HG03108 (cell line): ENCODE data around the gene CDK18.

Experiments
- ATAC-seq: cut with Tn5 transposase; IDR thresholded peaks from one replicate; pipeline ENCODE4 v1.9.1; 2021; ENCODE audit warnings: moderate library complexity; ENCODE audit not compliant: unreplicated experiment

CDK18 gene

GRCh38 chr1:205502111-205502810, 2.2 kb upstream of the CDK18 start:
- ATAC-seq = no peak

GRCh38 chr1:205502992-205503391, 1.5 kb upstream of the CDK18 start:
- ATAC-seq = no peak

- no peak for ATAC-seq
Observed at GRCh38 chr1:205505076-205505729, 734 bp downstream of the CDK18 start.

GRCh38 chr1:205505791-205506190, 1.3 kb downstream of the CDK18 start:
- no peak for ATAC-seq

- ATAC-seq = no peak
Observed at GRCh38 chr1:205506409-205507200, 2.1 kb downstream of the CDK18 start.

GRCh38 chr1:205508227-205508714, 3.8 kb downstream of the CDK18 start:
- ATAC-seq = no peak

- ATAC-seq = no peak
Observed at GRCh38 chr1:205510308-205510950, 6.0 kb downstream of the CDK18 start.

GRCh38 chr1:205510951-205511330, 6.5 kb downstream of the CDK18 start:
- no peak for ATAC-seq

- no peak for ATAC-seq
Observed at GRCh38 chr1:205512059-205513045, 7.9 kb downstream of the CDK18 start.

GRCh38 chr1:205513774-205514173, 9.3 kb downstream of the CDK18 start:
- no peak for ATAC-seq

GRCh38 chr1:205514211-205515142, 10.0 kb downstream of the CDK18 start:
- ATAC-seq = no peak

- no peak for ATAC-seq
Observed at GRCh38 chr1:205515781-205516253, 11.3 kb downstream of the CDK18 start.

GRCh38 chr1:205516362-205516761, 11.9 kb downstream of the CDK18 start:
- ATAC-seq = no peak

- ATAC-seq = no peak
Observed at GRCh38 chr1:205517288-205517687, 12.8 kb downstream of the CDK18 start.

- no peak for ATAC-seq
Observed at GRCh38 chr1:205517763-205518162, 13.3 kb downstream of the CDK18 start.

GRCh38 chr1:205518661-205519540, 14.4 kb downstream of the CDK18 start:
- no peak for ATAC-seq

- ATAC-seq = no peak
Observed at GRCh38 chr1:205519541-205520131, 15.2 kb downstream of the CDK18 start.
